SKM-1 treated with dmso at 0.1 percent for 144 hours (cell line): ENCODE measurements around the gene ECD.

Source experiments
- DNase-seq: peaks from one replicate; lab custom pipeline; 2025; ENCODE audit not compliant: unreplicated experiment; lab: John Stamatoyannopoulos, UW

Gene ECD

GRCh38 chr10:73167783-73168464 is at the start of gene ECD, which contains the start of gene FAM149B1:
TSS of gene ECD (minus strand) at chr10:73168008. CDS start at chr10:73163937, 4,071 bp downstream.
TSS of gene FAM149B1 (plus strand) at chr10:73168119. CDS start at chr10:73168340, 221 bp downstream.
- peak; percentile 86 for DNase-seq

- no peak for DNase-seq
Observed at GRCh38 chr10:73215749-73216148, 47.9 kb upstream of the ECD start.

- no peak for DNase-seq
Observed at GRCh38 chr10:73211106-73211811, 43.5 kb upstream of the ECD start.

GRCh38 chr10:73210395-73211105 is 42.7 kb upstream of the ECD start:
- DNase-seq = no peak

GRCh38 chr10:73209705-73210104 is 41.9 kb upstream of the ECD start:
- DNase-seq = no peak

- DNase-seq = no peak
Observed at GRCh38 chr10:73207883-73208282, 40.1 kb upstream of the ECD start.

- DNase-seq = no peak
Observed at GRCh38 chr10:73206385-73206784, 38.6 kb upstream of the ECD start.

- DNase-seq = no peak
Observed at GRCh38 chr10:73205890-73206289, 38.1 kb upstream of the ECD start.

- no peak for DNase-seq
Observed at GRCh38 chr10:73205081-73205480, 37.3 kb upstream of the ECD start.

GRCh38 chr10:73190188-73190587 is 22.4 kb upstream of the ECD start:
- DNase-seq = no peak

- no peak for DNase-seq
Observed at GRCh38 chr10:73186266-73186665, 18.5 kb upstream of the ECD start.

GRCh38 chr10:73183667-73184281 is 16.0 kb upstream of the ECD start:
- DNase-seq = no peak

GRCh38 chr10:73182568-73182967 is 14.8 kb upstream of the ECD start:
- DNase-seq = no peak

GRCh38 chr10:73174148-73174925 is 6.5 kb upstream of the ECD start:
- DNase-seq = no peak

- no peak for DNase-seq
Observed at GRCh38 chr10:73172867-73173266, 5.1 kb upstream of the ECD start.

GRCh38 chr10:73169320-73169719 is 1.5 kb upstream of the ECD start:
- DNase-seq = no peak

- DNase-seq = no peak
Observed at GRCh38 chr10:73168465-73168803, 626 bp upstream of the ECD start.

- DNase-seq = no peak
Observed at GRCh38 chr10:73167458-73167782, 388 bp downstream of the ECD start.

- DNase-seq = no peak
Observed at GRCh38 chr10:73166972-73167371, 836 bp downstream of the ECD start.

GRCh38 chr10:73163096-73163495 is 4.7 kb downstream of the ECD start:
- no peak for DNase-seq

- no peak for DNase-seq
Observed at GRCh38 chr10:73161662-73162061, 6.1 kb downstream of the ECD start.
